8988T (cell line): ENCODE data around the gene MSX1.

Experiments
- DNase-seq: peaks from one replicate; pipeline ENCODE4 v3.0.0; 2011

MSX1 gene

GRCh38 chr4:4858527-4859324 is 739 bp upstream of the MSX1 start:
- no peak for DNase-seq

- DNase-seq = no peak
Measured at GRCh38 chr4:4859799-4860599, 534 bp downstream of the MSX1 start.

GRCh38 chr4:4860600-4861389 is 1.3 kb downstream of the MSX1 start:
- peak; percentile 95 for DNase-seq

- DNase-seq = no peak
Measured at GRCh38 chr4:4861390-4862018, 2.0 kb downstream of the MSX1 start.

- DNase-seq = no peak
Measured at GRCh38 chr4:4862071-4862551, 2.6 kb downstream of the MSX1 start.

GRCh38 chr4:4862665-4863482 is 3.4 kb downstream of the MSX1 start:
- no peak for DNase-seq

- no peak for DNase-seq
Measured at GRCh38 chr4:4864443-4864939, 5.0 kb downstream of the MSX1 start.

- DNase-seq = no peak
Measured at GRCh38 chr4:4864940-4865704, 5.7 kb downstream of the MSX1 start.

GRCh38 chr4:4865705-4866123 is 6.2 kb downstream of the MSX1 start:
- no peak for DNase-seq

- no peak for DNase-seq
Measured at GRCh38 chr4:4866124-4866865, 6.8 kb downstream of the MSX1 start.

GRCh38 chr4:4866866-4867374 is 7.5 kb downstream of the MSX1 start:
- no peak for DNase-seq

- DNase-seq = no peak
Measured at GRCh38 chr4:4867375-4868039, 8.0 kb downstream of the MSX1 start.

- no peak for DNase-seq
Measured at GRCh38 chr4:4868040-4868757, 8.7 kb downstream of the MSX1 start.

GRCh38 chr4:4868758-4869723 is 9.6 kb downstream of the MSX1 start:
- no peak for DNase-seq

- DNase-seq = no peak
Measured at GRCh38 chr4:4869731-4870571, 10.5 kb downstream of the MSX1 start.

- DNase-seq = no peak
Measured at GRCh38 chr4:4870576-4871241, 11.2 kb downstream of the MSX1 start.
